ENCODE measurements around the gene RAP1B. TPM values are rescaled to one million over a fixed set of nuclear protein-coding genes. Genes with fewer than 3 reads are reported as not detected.
"Not testable (repeated sequence)": the region's sequence is repeated elsewhere in the genome, so short reads cannot be mapped to it uniquely, and the experiment has no call there.

Gene RAP1B
- total RNA-seq, 1 donor from 2014 or later = 206 TPM

GRCh38 chr12:68674376-68674775, 63.7 kb downstream of the RAP1B start:
- Mint-ChIP-seq H3K27ac (ENCODE audit: unreplicated experiment) (no peak overlapping the region), H3K27me3 (ENCODE audit: unreplicated experiment) (peaks cover 4% of the 10 kb centered on the region), H3K4me1 (ENCODE audit: unreplicated experiment) (peaks cover 14% of the 10 kb centered on the region), H3K4me3 (ENCODE audit: unreplicated experiment) (no peak overlapping the region), H3K9me3 (ENCODE audit: unreplicated experiment) (no peaks in the 10 kb centered on the region), H3K36me3 (ENCODE audit: low read depth, unreplicated experiment) (no peaks in the 10 kb centered on the region)
- no peak for DNase-seq (ENCODE audit: low spot score)
- TF ChIP-seq CTCF (IDR thresholded peaks at IDR 0.05; ENCODE audit: unreplicated experiment) = no peak

GRCh38 chr12:68675101-68675842, 64.6 kb downstream of the RAP1B start:
- H3K36me3 Mint-ChIP-seq (ENCODE audit: low read depth, unreplicated experiment) = no peaks in the 10 kb centered on the region
- peaks cover 4% of the 10 kb centered on the region for H3K27me3 Mint-ChIP-seq (ENCODE audit: unreplicated experiment)
- H3K9me3 Mint-ChIP-seq (ENCODE audit: unreplicated experiment) = no peaks in the 10 kb centered on the region
- H3K4me3 Mint-ChIP-seq (ENCODE audit: unreplicated experiment) = no peak overlapping the region
- peak overlapping the region; percentile 79 for H3K27ac Mint-ChIP-seq (ENCODE audit: unreplicated experiment)
- H3K4me1 Mint-ChIP-seq (ENCODE audit: unreplicated experiment) = peaks cover 14% of the 10 kb centered on the region
- DNase-seq (ENCODE audit: low spot score) = peak; percentile 27
- no peak for TF ChIP-seq CTCF (IDR thresholded peaks at IDR 0.05; ENCODE audit: unreplicated experiment)

GRCh38 chr12:68676854-68677253, 66.2 kb downstream of the RAP1B start:
- H3K4me3 Mint-ChIP-seq (ENCODE audit: unreplicated experiment); H3K36me3 Mint-ChIP-seq (ENCODE audit: low read depth, unreplicated experiment); H3K9me3 Mint-ChIP-seq (ENCODE audit: unreplicated experiment); DNase-seq (ENCODE audit: low spot score); H3K27ac Mint-ChIP-seq (ENCODE audit: unreplicated experiment); H3K27me3 Mint-ChIP-seq (ENCODE audit: unreplicated experiment): not testable (repeated sequence)
- H3K4me1 Mint-ChIP-seq (ENCODE audit: unreplicated experiment) = peaks cover 10% of the 10 kb centered on the region

GRCh38 chr12:68686262-68686594, 75.5 kb downstream of the RAP1B start:
- TF ChIP-seq CTCF (IDR thresholded peaks at IDR 0.05; ENCODE audit: unreplicated experiment) = no peak
- peaks cover 26% of the 10 kb centered on the region for H3K4me1 Mint-ChIP-seq (ENCODE audit: unreplicated experiment)
- H3K36me3 Mint-ChIP-seq (ENCODE audit: low read depth, unreplicated experiment) = peaks cover 10% of the 10 kb centered on the region
- peak overlapping the region; percentile 97 for H3K4me3 Mint-ChIP-seq (ENCODE audit: unreplicated experiment)
- peak overlapping the region; percentile 95 for H3K27ac Mint-ChIP-seq (ENCODE audit: unreplicated experiment)
- H3K9me3 Mint-ChIP-seq (ENCODE audit: unreplicated experiment) = no peaks in the 10 kb centered on the region
- H3K27me3 Mint-ChIP-seq (ENCODE audit: unreplicated experiment) = peaks cover 2% of the 10 kb centered on the region
- DNase-seq (ENCODE audit: low spot score) = no peak

- peaks cover 26% of the 10 kb centered on the region for H3K4me1 Mint-ChIP-seq (ENCODE audit: unreplicated experiment)
- DNase-seq (ENCODE audit: low spot score) = peak; percentile 97
- no peaks in the 10 kb centered on the region for H3K9me3 Mint-ChIP-seq (ENCODE audit: unreplicated experiment)
- peaks cover 2% of the 10 kb centered on the region for H3K27me3 Mint-ChIP-seq (ENCODE audit: unreplicated experiment)
- H3K27ac Mint-ChIP-seq (ENCODE audit: unreplicated experiment) = peak within 1 kb of the TSS; percentile 95
- H3K4me3 Mint-ChIP-seq (ENCODE audit: unreplicated experiment) = peak within 1 kb of the TSS; percentile 97
- H3K36me3 Mint-ChIP-seq (ENCODE audit: low read depth, unreplicated experiment) = peaks cover 11% of the 10 kb centered on the region
- TF ChIP-seq CTCF (IDR thresholded peaks at IDR 0.05; ENCODE audit: unreplicated experiment) = no peak
Measured at GRCh38 chr12:68686595-68687521, 76.2 kb downstream of the RAP1B start, which contains the start of gene NUP107. Gene NUP107 (plus strand): TSS chr12:68686978. CDS start chr12:68687066, 88 bp downstream.

Data from endothelial cell (in vitro differentiated cells).